ENCODE measurements around the gene RPL13. TPM values are rescaled to one million over a fixed set of nuclear protein-coding genes. Genes with fewer than 3 reads are reported as not detected.

Gene RPL13
- total RNA-seq, 3 donors from 2014 or later (not counting 1 experiment from before 2014, with no cell fraction given), result 1,286 to 1,549 (median 1,294) TPM

- Histone ChIP-seq H3K36me3 (ENCODE audit: control insufficient read depth, insufficient read depth, low read length) (peaks cover 47% of the 10 kb centered on the region), H3K4me1 (ENCODE audit: control insufficient read depth, insufficient read depth, low read length) (no peaks in the 10 kb centered on the region), H3K27ac (ENCODE audit: low read length) (no peak overlapping the region), H3K9me3 (ENCODE audit: control insufficient read depth, insufficient read depth, low read length) (no peaks in the 10 kb centered on the region), H3K4me3 (ENCODE audit: low read length) (no peak overlapping the region), H3K27me3 (ENCODE audit: control insufficient read depth, insufficient read depth, low read length) (no peaks in the 10 kb centered on the region)
- Mint-ChIP-seq H3K27ac (no peak overlapping the region), H3K27me3 (ENCODE audit: low read depth in 2 of 2) (no peaks in the 10 kb centered on the region), H3K9me3 (no peaks in the 10 kb centered on the region), H3K4me3 (no peak overlapping the region), H3K4me1 (peaks cover 0 to 2% of the 10 kb centered on the region in 2 donors), H3K36me3 (no peaks in the 10 kb centered on the region)
- no peak for DNase-seq
- 95% methylated on average over 22 of the region's 22 CpGs for WGBS (ENCODE audit: insufficient coverage)
- intact Hi-C loops (cut with micrococcal nuclease), result no loop called here
- TF ChIP-seq, protein P1, sequence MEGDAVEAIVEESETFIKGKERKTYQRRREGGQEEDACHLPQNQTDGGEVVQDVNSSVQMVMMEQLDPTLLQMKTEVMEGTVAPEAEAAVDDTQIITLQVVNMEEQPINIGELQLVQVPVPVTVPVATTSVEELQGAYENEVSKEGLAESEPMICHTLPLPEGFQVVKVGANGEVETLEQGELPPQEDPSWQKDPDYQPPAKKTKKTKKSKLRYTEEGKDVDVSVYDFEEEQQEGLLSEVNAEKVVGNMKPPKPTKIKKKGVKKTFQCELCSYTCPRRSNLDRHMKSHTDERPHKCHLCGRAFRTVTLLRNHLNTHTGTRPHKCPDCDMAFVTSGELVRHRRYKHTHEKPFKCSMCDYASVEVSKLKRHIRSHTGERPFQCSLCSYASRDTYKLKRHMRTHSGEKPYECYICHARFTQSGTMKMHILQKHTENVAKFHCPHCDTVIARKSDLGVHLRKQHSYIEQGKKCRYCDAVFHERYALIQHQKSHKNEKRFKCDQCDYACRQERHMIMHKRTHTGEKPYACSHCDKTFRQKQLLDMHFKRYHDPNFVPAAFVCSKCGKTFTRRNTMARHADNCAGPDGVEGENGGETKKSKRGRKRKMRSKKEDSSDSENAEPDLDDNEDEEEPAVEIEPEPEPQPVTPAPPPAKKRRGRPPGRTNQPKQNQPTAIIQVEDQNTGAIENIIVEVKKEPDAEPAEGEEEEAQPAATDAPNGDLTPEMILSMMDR (IDR thresholded peaks at IDR 0.05), result no peak
- ATAC-seq, result no peak
These were observed 8.2 kb upstream of the RPL13 start for GRCh38 chr16:89552329-89552728.

DNA sequence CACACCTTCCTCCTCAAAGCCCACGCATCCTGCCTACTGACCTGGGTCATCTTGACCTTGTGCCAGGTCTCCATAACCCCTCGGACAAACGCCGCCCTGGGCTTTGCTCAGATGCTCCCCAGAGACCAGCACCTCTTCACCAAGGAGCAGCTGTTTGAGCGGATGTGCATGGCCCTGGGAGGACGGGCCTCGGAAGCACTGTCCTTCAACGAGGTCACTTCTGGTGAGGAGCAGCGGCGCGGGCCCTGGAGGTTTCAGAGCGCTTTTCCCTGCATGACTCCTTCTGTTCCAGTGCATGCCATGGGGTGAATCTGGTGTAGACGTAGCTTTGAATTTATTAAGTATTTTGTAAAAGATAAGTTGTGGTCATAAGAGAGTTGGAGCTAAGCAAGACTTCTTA is 7.6 kb upstream of the RPL13 start:
- no peak overlapping the region for H3K4me3 ChIP-seq (ENCODE audit: low read length)
- no peak overlapping the region for H3K27ac ChIP-seq (ENCODE audit: low read length)
- H3K4me1 ChIP-seq (ENCODE audit: control insufficient read depth, insufficient read depth, low read length), result peaks cover 4% of the 10 kb centered on the region
- 96% methylated on average over 13 of the region's 13 CpGs for WGBS (ENCODE audit: insufficient coverage)
- no peak overlapping the region for H3K27ac Mint-ChIP-seq
- no peaks in the 10 kb centered on the region for H3K36me3 Mint-ChIP-seq
- H3K9me3 Mint-ChIP-seq, result no peaks in the 10 kb centered on the region
- ATAC-seq (no peak), DNase-seq (no peak)
- H3K27me3 Mint-ChIP-seq (ENCODE audit: low read depth in 2 of 2), result no peaks in the 10 kb centered on the region
- no peaks in the 10 kb centered on the region for H3K27me3 ChIP-seq (ENCODE audit: control insufficient read depth, insufficient read depth, low read length)
- no peak overlapping the region for H3K4me3 Mint-ChIP-seq
- H3K4me1 Mint-ChIP-seq, result peaks cover 0 to 6% of the 10 kb centered on the region in 2 donors
- TF ChIP-seq, protein P1 (IDR thresholded peaks at IDR 0.05), result no peak
- H3K36me3 ChIP-seq (ENCODE audit: control insufficient read depth, insufficient read depth, low read length), result peaks cover 47% of the 10 kb centered on the region
- H3K9me3 ChIP-seq (ENCODE audit: control insufficient read depth, insufficient read depth, low read length), result no peaks in the 10 kb centered on the region
- intact Hi-C loops (cut with micrococcal nuclease), result no loop called here

- Histone ChIP-seq H3K27me3 (ENCODE audit: control insufficient read depth, insufficient read depth, low read length) (no peaks in the 10 kb centered on the region), H3K27ac (ENCODE audit: low read length) (no peak overlapping the region), H3K4me3 (ENCODE audit: low read length) (no peak overlapping the region), H3K4me1 (ENCODE audit: control insufficient read depth, insufficient read depth, low read length) (peaks cover 4% of the 10 kb centered on the region), H3K36me3 (ENCODE audit: control insufficient read depth, insufficient read depth, low read length) (peaks cover 38% of the 10 kb centered on the region), H3K9me3 (ENCODE audit: control insufficient read depth, insufficient read depth, low read length) (no peaks in the 10 kb centered on the region)
- H3K4me3 Mint-ChIP-seq, result no peak overlapping the region
- 94% methylated on average over 18 of the region's 18 CpGs for WGBS (ENCODE audit: insufficient coverage)
- peaks cover 0 to 6% of the 10 kb centered on the region in 2 donors for H3K4me1 Mint-ChIP-seq
- no peak overlapping the region for H3K27ac Mint-ChIP-seq
- H3K36me3 Mint-ChIP-seq, result no peaks in the 10 kb centered on the region
- ATAC-seq (no peak), DNase-seq (no peak)
- TF ChIP-seq, protein P1 (IDR thresholded peaks at IDR 0.05), result no peak
- no peaks in the 10 kb centered on the region for H3K27me3 Mint-ChIP-seq (ENCODE audit: low read depth in 2 of 2)
- no peaks in the 10 kb centered on the region for H3K9me3 Mint-ChIP-seq
- intact Hi-C loops (cut with micrococcal nuclease), result no loop called here
These were observed 6.7 kb upstream of the RPL13 start for GRCh38 chr16:89553733-89554132.

DNA sequence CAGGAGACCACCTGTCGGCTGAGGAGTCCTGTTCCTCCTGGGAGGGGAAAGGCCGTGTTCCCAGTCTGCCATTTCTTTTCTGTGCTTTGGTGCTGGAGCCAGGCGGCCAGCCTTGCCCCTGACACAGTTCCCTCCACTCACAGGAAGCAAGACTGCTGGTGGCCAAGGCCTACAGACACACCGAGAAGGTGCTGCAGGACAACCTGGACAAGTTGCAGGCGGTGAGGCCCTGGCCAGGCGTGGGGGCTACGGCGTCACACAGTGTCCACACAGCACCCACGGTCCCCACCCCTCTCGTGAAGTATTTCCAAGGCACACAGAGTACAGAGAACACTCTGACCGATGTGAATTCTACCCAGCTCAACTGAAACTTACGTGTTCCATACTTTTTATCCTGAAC is 6.1 kb upstream of the RPL13 start:
- 95% methylated on average over 12 of the region's 12 CpGs for WGBS (ENCODE audit: insufficient coverage)
- Histone ChIP-seq H3K4me3 (ENCODE audit: low read length) (no peak overlapping the region), H3K4me1 (ENCODE audit: control insufficient read depth, insufficient read depth, low read length) (peaks cover 6% of the 10 kb centered on the region), H3K27ac (ENCODE audit: low read length) (no peak overlapping the region), H3K36me3 (ENCODE audit: control insufficient read depth, insufficient read depth, low read length) (peaks cover 35% of the 10 kb centered on the region), H3K9me3 (ENCODE audit: control insufficient read depth, insufficient read depth, low read length) (no peaks in the 10 kb centered on the region), H3K27me3 (ENCODE audit: control insufficient read depth, insufficient read depth, low read length) (no peaks in the 10 kb centered on the region)
- ATAC-seq, result no peak
- TF ChIP-seq, protein P1 (IDR thresholded peaks at IDR 0.05), result no peak
- no peaks in the 10 kb centered on the region for H3K27me3 Mint-ChIP-seq (ENCODE audit: low read depth in 2 of 2)
- no peak overlapping the region for H3K27ac Mint-ChIP-seq
- H3K4me1 Mint-ChIP-seq, result peaks cover 0 to 6% of the 10 kb centered on the region in 2 donors
- no peaks in the 10 kb centered on the region for H3K36me3 Mint-ChIP-seq
- intact Hi-C loops (cut with micrococcal nuclease), result no loop called here
- no peaks in the 10 kb centered on the region for H3K9me3 Mint-ChIP-seq
- no peak overlapping the region for H3K4me3 Mint-ChIP-seq
- DNase-seq, result no peak

Measured in natural killer cell (primary cell).